HG03442 (cell line): Measurements from ENCODE around the gene DCAF6.
"Not testable (repeated sequence)": the region's sequence is repeated elsewhere in the genome, so short reads cannot be mapped to it uniquely, and the experiment has no call there.

Source experiments
- ATAC-seq: cut with Tn5 transposase; IDR thresholded peaks from one replicate; pipeline ENCODE4 v1.9.1; 2021; ENCODE audit warnings: mild to moderate bottlenecking, moderate library complexity; ENCODE audit not compliant: unreplicated experiment

DCAF6 gene

GRCh38 chr1:167924102-167924501 is 12.4 kb upstream of the DCAF6 start:
- ATAC-seq = no peak

- ATAC-seq = no peak
Observed at GRCh38 chr1:167924543-167925231, 11.8 kb upstream of the DCAF6 start.

GRCh38 chr1:167926486-167926997 is 9.9 kb upstream of the DCAF6 start:
- ATAC-seq = no peak

DNA sequence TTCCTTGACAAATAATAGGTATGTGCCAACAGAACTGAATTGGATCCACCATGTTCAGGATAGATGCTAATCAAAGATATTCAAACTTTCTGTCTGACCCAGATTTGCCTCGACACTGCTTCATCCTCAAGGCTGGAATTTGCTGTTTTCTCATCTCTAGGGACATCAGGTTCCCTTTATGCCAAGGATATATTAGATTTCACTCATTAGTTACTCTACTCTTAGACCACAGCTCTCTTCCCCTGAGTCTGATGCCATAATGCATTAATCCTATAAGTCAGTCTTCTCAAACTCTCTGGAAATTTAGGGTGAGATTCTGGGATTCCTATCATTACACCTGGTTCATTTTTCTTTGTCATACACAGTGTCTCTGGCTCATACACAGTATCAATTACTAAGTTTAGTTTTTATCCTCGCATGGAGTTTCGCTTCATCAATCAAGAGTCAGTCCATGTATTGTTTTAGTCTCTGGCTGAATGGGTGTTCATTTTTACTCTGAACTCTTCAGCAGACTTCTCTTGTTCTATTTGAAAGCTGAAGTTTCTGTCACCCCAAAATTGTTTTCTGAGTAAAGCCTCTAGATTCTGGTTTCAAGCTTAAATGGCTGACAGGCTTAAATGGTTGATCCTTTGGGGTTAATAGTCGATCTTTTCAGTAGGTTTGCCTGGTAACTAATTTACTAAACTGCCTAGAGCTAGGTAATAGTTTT is 9.3 kb upstream of the DCAF6 start:
- no peak for ATAC-seq

GRCh38 chr1:167928457-167928852 is 8.0 kb upstream of the DCAF6 start:
- ATAC-seq = no peak

GRCh38 chr1:167928919-167929318 is 7.6 kb upstream of the DCAF6 start:
- not testable (repeated sequence) for ATAC-seq

DNA sequence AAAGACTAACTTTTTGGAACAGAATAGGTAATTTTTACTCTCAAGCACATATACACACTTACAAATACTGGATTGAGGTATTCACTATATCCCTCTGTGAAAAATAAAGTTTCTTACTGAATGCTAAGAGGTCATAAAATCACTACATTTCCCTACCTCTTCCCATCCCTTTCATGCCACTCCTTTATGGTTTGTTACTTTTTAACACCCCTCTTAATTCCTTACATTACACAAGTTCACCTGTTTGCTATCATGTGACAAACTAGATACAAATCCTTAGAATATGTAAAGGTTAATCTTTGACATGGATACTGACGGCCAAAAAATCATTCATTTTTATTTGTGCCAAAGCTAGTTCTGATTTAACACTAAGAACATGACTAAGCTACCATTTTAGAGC is 6.8 kb upstream of the DCAF6 start:
- ATAC-seq = no peak

- ATAC-seq = no peak
Observed at GRCh38 chr1:167933788-167934187, 2.7 kb upstream of the DCAF6 start.

GRCh38 chr1:167934426-167935215 is 1.9 kb upstream of the DCAF6 start:
- no peak for ATAC-seq

GRCh38 chr1:167935216-167936067 is 1.0 kb upstream of the DCAF6 start:
- peak; percentile 6 for ATAC-seq

DNA sequence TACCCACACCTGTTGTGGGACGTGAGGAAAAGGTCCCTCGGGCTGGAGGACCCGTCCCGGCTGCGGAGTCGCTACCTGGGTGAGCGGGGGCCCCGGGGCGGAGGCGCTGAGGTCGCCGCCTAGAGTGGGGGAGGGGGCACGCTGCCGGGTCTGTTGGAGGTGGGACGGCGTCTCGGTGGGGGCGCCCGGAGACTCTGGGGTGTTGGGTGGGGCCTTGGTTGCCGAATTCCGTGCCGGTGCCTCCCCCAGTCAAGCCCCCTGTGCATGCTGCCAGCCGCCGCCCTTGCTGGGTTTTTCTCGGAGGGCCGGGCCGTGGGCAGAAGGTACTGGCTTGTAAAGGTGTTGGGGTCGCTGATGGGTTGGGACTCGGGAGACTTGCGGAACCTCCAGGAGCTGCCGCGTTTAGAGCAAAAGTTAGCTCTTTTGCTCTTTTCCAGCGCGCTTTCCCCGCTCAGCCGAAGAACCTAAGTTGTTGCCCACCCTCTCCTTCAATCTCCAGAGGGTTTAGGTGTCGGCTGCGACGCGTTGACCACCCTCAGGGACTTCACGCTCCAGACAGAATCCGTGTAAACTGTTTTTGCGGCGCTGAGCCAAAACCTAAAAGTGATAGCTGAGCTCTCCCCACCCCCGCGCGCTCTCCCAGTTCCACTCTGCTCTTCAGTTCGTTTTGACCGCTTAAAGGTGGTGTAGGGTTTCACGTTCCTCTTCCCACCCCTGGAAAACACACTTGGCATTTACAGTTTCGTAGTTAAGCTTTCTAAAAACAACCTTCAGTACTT is 636 bp downstream of the DCAF6 start, which contains the start of gene MPC2:
Gene MPC2 (minus strand): TSS at position 143 of the 779 bp plus-strand sequence. CDS start 1,231 bp downstream, outside the sequence.
- ATAC-seq = peak; percentile 8

- ATAC-seq = no peak
Observed at GRCh38 chr1:167937709-167938010, 1.2 kb downstream of the DCAF6 start.

DNA sequence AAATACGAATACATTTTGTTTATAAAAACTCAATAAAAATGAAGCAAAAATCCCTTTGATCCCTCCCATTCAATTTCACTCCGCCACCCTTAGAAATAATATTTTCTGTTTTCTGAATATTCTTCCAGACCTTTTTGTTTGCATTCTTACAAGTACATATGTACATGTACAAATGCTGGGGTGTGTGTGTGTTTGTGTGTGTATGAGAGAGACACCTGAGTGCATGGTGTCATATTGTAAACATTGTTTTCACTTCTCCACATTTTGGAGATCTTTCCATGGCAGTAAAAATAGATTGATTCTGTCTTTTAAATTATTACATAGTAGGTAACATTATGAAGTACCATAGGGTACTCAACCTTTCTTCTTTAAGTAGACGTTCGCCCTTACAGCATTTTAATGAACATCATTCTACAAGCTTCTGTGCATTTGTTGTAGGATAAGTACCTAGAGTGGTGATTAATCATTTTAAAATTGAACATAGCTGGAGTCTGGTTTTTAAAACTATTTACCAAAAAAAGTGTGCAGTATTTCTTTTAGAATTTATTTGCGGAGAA is 1.7 kb downstream of the DCAF6 start:
- ATAC-seq = no peak

- no peak for ATAC-seq
Observed at GRCh38 chr1:167940264-167940663, 3.8 kb downstream of the DCAF6 start.

DNA sequence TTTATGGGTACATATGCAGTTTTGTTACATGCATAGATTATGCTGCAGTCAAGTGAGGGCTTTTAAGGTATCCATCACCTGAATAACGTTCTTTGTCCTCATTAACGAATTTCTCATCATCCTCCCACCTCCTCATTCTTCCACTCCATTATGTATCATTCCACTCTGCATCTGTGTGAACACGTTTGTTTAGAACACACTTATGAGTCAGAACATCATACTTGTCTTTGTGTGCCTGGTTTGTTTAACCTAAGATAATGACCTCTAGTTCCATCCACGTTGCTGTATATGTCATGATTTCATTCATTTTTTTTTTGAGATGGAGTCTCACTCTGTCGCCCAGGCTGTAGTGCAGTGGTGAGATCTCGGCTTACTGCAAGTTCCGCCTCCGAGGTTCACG is 7.1 kb downstream of the DCAF6 start:
- ATAC-seq = no peak

- ATAC-seq = no peak
Observed at GRCh38 chr1:167947733-167948132, 11.2 kb downstream of the DCAF6 start.

DNA sequence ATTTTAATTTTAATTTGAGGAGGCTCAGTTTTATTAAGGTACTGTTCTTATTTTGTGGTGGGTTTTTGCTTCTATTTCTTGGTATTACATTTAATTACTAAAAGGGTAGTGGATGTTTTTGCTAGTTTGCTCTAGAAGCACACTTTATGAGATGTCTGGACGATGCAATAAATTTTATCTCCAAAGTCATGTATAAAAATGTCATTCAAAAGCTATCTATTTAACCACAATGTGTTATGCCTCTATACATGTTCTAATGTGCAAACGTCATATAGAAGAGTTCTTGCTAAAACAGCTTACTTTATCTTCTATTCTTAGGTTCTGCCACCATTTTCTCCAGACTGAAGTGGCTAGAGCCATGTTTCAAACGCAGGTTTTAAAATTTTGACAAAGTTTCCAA is 13.3 kb downstream of the DCAF6 start:
- ATAC-seq = no peak

GRCh38 chr1:167950569-167950968 is 14.1 kb downstream of the DCAF6 start:
- no peak for ATAC-seq

DNA sequence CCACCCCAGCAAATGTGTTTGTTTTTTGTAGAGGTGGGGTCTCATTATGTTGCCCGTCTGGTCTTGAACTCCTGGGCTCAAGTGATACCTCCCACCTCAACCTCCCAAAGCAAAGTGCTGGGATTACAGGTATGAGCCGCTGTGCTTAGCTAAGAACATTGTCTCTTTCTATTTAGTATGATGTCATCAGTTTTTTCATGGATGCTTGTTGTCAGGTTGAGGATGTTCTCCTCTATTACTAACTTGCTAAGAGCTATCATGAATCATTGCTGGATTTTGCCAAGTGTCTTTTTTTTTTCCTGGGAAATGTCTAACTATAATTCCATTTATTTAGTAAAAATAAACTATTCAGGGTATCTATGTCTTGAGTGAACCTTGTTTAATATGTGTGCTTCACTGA is 19.4 kb downstream of the DCAF6 start:
- no peak for ATAC-seq

- ATAC-seq = no peak
Observed at GRCh38 chr1:167957710-167958109, 21.2 kb downstream of the DCAF6 start.
